ENCODE data around the gene SPP1. TPM values are rescaled to one million over a fixed set of nuclear protein-coding genes. Genes with fewer than 3 reads are reported as not detected.
"Not testable (repeated sequence)": the region's sequence is repeated elsewhere in the genome, so short reads cannot be mapped to it uniquely, and the experiment has no call there.

The SPP1 gene
- total RNA-seq, result 0.45 and 0.54 TPM in 2 replicates

GRCh38 chr4:87975466-87975865, at the start of gene SPP1:
Gene SPP1, plus strand, starts transcription at chr4:87975714. Its CDS starts 1,182 bp downstream, at chr4:87976896.
- DNase-seq, result peak; percentile 70
- Mint-ChIP-seq H3K4me3 (peak within 1 kb of the TSS; percentile 36), H3K4me1 (peaks cover 4% of the 10 kb centered on the region), H3K27me3 (peaks cover 44% of the 10 kb centered on the region), H3K9me3 (no peaks in the 10 kb centered on the region), H3K36me3 (ENCODE audit: low read depth) (no peaks in the 10 kb centered on the region), H3K27ac (peak within 1 kb of the TSS; percentile 29)
- intact Hi-C loops (cut with micrococcal nuclease), result loop anchor here (10.0 kb wide), 1 partner anchor 301 kb away; no protein-coding TSS in a partner anchor

GRCh38 chr4:87926554-87927098, 48.9 kb upstream of the SPP1 start:
- intact Hi-C loops (cut with micrococcal nuclease), result loop anchor here (1.0 kb wide), 1 partner anchor 12 kb away; no protein-coding TSS in a partner anchor
- Mint-ChIP-seq H3K27ac (no peak overlapping the region), H3K36me3 (ENCODE audit: low read depth) (no peaks in the 10 kb centered on the region), H3K4me1 (no peaks in the 10 kb centered on the region), H3K9me3 (no peaks in the 10 kb centered on the region), H3K27me3 (peaks cover 4% of the 10 kb centered on the region), H3K4me3 (no peak overlapping the region)
- DNase-seq, result no peak

GRCh38 chr4:87930629-87931028, 44.9 kb upstream of the SPP1 start:
- no peaks in the 10 kb centered on the region for H3K4me1 Mint-ChIP-seq
- no peaks in the 10 kb centered on the region for H3K9me3 Mint-ChIP-seq
- no peaks in the 10 kb centered on the region for H3K36me3 Mint-ChIP-seq (ENCODE audit: low read depth)
- H3K27me3 Mint-ChIP-seq, result peaks cover 13% of the 10 kb centered on the region
- no peak overlapping the region for H3K4me3 Mint-ChIP-seq
- no peak overlapping the region for H3K27ac Mint-ChIP-seq
- intact Hi-C loops (cut with micrococcal nuclease), result no loop called here
- DNase-seq, result no peak

GRCh38 chr4:87931932-87932331, 43.6 kb upstream of the SPP1 start:
- H3K4me3 Mint-ChIP-seq, result no peak overlapping the region
- H3K9me3 Mint-ChIP-seq, result no peaks in the 10 kb centered on the region
- no peak overlapping the region for H3K27ac Mint-ChIP-seq
- intact Hi-C loops (cut with micrococcal nuclease), result no loop called here
- no peak for DNase-seq
- no peaks in the 10 kb centered on the region for H3K4me1 Mint-ChIP-seq
- no peaks in the 10 kb centered on the region for H3K36me3 Mint-ChIP-seq (ENCODE audit: low read depth)
- peaks cover 16% of the 10 kb centered on the region for H3K27me3 Mint-ChIP-seq

GRCh38 chr4:87932718-87933141, 42.8 kb upstream of the SPP1 start:
- Mint-ChIP-seq H3K27ac (no peak overlapping the region), H3K4me1 (no peaks in the 10 kb centered on the region), H3K9me3 (no peaks in the 10 kb centered on the region), H3K36me3 (ENCODE audit: low read depth) (no peaks in the 10 kb centered on the region), H3K27me3 (peaks cover 16% of the 10 kb centered on the region), H3K4me3 (no peak overlapping the region)
- no peak for DNase-seq
- intact Hi-C loops (cut with micrococcal nuclease), result no loop called here

- intact Hi-C loops (cut with micrococcal nuclease), result no loop called here
- no peaks in the 10 kb centered on the region for H3K9me3 Mint-ChIP-seq
- H3K36me3 Mint-ChIP-seq (ENCODE audit: low read depth), result no peaks in the 10 kb centered on the region
- H3K27me3 Mint-ChIP-seq, result peaks cover 19% of the 10 kb centered on the region
- H3K4me3 Mint-ChIP-seq, result no peak overlapping the region
- H3K27ac Mint-ChIP-seq, result no peak overlapping the region
- no peak for DNase-seq
- H3K4me1 Mint-ChIP-seq, result no peaks in the 10 kb centered on the region
These were observed 42.2 kb upstream of the SPP1 start for GRCh38 chr4:87933337-87933736.

GRCh38 chr4:87934157-87934704, 41.3 kb upstream of the SPP1 start:
- Mint-ChIP-seq H3K36me3 (ENCODE audit: low read depth) (no peaks in the 10 kb centered on the region), H3K4me1 (no peaks in the 10 kb centered on the region), H3K4me3 (no peak overlapping the region), H3K27me3 (peaks cover 19% of the 10 kb centered on the region), H3K27ac (no peak overlapping the region), H3K9me3 (no peaks in the 10 kb centered on the region)
- DNase-seq, result no peak
- intact Hi-C loops (cut with micrococcal nuclease), result no loop called here

GRCh38 chr4:87934973-87935372, 40.5 kb upstream of the SPP1 start:
- Mint-ChIP-seq H3K4me1 (no peaks in the 10 kb centered on the region), H3K4me3 (no peak overlapping the region), H3K9me3 (no peaks in the 10 kb centered on the region), H3K27ac (no peak overlapping the region), H3K27me3 (peaks cover 20% of the 10 kb centered on the region), H3K36me3 (ENCODE audit: low read depth) (no peaks in the 10 kb centered on the region)
- no peak for DNase-seq
- intact Hi-C loops (cut with micrococcal nuclease), result no loop called here

- DNase-seq; H3K4me1 Mint-ChIP-seq; H3K36me3 Mint-ChIP-seq (ENCODE audit: low read depth); intact Hi-C loops (cut with micrococcal nuclease); H3K27ac Mint-ChIP-seq; H3K9me3 Mint-ChIP-seq; H3K4me3 Mint-ChIP-seq: not testable (repeated sequence)
- peaks cover 21% of the 10 kb centered on the region for H3K27me3 Mint-ChIP-seq
These were observed 39.6 kb upstream of the SPP1 start for GRCh38 chr4:87935954-87936353.

- DNase-seq, result no peak
- Mint-ChIP-seq H3K36me3 (ENCODE audit: low read depth) (no peaks in the 10 kb centered on the region), H3K27me3 (peaks cover 23% of the 10 kb centered on the region), H3K27ac (no peak overlapping the region), H3K9me3 (no peaks in the 10 kb centered on the region), H3K4me3 (no peak overlapping the region), H3K4me1 (no peaks in the 10 kb centered on the region)
- intact Hi-C loops (cut with micrococcal nuclease), result no loop called here
These were observed 38.0 kb upstream of the SPP1 start for GRCh38 chr4:87937523-87937922.

- Mint-ChIP-seq H3K4me1 (no peaks in the 10 kb centered on the region), H3K27ac (no peak overlapping the region), H3K9me3 (no peaks in the 10 kb centered on the region), H3K36me3 (ENCODE audit: low read depth) (no peaks in the 10 kb centered on the region), H3K4me3 (no peak overlapping the region), H3K27me3 (peaks cover 19% of the 10 kb centered on the region)
- intact Hi-C loops (cut with micrococcal nuclease), result loop anchor here (1.0 kb wide), 1 partner anchor 12 kb away; no protein-coding TSS in a partner anchor
- DNase-seq, result no peak
These were observed 36.8 kb upstream of the SPP1 start for GRCh38 chr4:87938746-87939145.

- Mint-ChIP-seq H3K36me3 (ENCODE audit: low read depth) (no peaks in the 10 kb centered on the region), H3K4me1 (no peaks in the 10 kb centered on the region), H3K27me3 (peaks cover 19% of the 10 kb centered on the region), H3K27ac (no peak overlapping the region), H3K4me3 (no peak overlapping the region), H3K9me3 (no peaks in the 10 kb centered on the region)
- no peak for DNase-seq
- intact Hi-C loops (cut with micrococcal nuclease), result no loop called here
These were observed 35.4 kb upstream of the SPP1 start for GRCh38 chr4:87939978-87940690.

- DNase-seq; H3K4me1 Mint-ChIP-seq; intact Hi-C loops (cut with micrococcal nuclease); H3K36me3 Mint-ChIP-seq (ENCODE audit: low read depth); H3K4me3 Mint-ChIP-seq; H3K27ac Mint-ChIP-seq; H3K9me3 Mint-ChIP-seq: not testable (repeated sequence)
- peaks cover 18% of the 10 kb centered on the region for H3K27me3 Mint-ChIP-seq
These were observed 34.7 kb upstream of the SPP1 start for GRCh38 chr4:87940809-87941208.

GRCh38 chr4:87941537-87942392, 33.7 kb upstream of the SPP1 start:
- H3K36me3 Mint-ChIP-seq (ENCODE audit: low read depth), result no peaks in the 10 kb centered on the region
- intact Hi-C loops (cut with micrococcal nuclease), result no loop called here
- H3K9me3 Mint-ChIP-seq, result no peaks in the 10 kb centered on the region

More at GRCh38 chr4:87941537-87942392, 33.7 kb upstream of the SPP1 start:
- Mint-ChIP-seq H3K27me3 (peaks cover 16% of the 10 kb centered on the region), H3K4me3 (no peak overlapping the region), H3K4me1 (no peaks in the 10 kb centered on the region), H3K27ac (no peak overlapping the region)
- DNase-seq, result no peak

Measured in activated CD4-positive, alpha-beta T cell treated with anti-CD3 and anti-CD28 coated beads, Interleukin-2, amount 10 ng/mL, durations not matched to agents 24 days and 14 days (primary cell).